ENCODE results near the gene SLC25A28. TPM values are rescaled to one million over a fixed set of nuclear protein-coding genes. Genes with fewer than 3 reads are reported as not detected.

Gene SLC25A28
- total and polyA plus RNA-seq, 7 experiments from 2014 or later = 21.3 to 101 (median 85.5) TPM

DNA sequence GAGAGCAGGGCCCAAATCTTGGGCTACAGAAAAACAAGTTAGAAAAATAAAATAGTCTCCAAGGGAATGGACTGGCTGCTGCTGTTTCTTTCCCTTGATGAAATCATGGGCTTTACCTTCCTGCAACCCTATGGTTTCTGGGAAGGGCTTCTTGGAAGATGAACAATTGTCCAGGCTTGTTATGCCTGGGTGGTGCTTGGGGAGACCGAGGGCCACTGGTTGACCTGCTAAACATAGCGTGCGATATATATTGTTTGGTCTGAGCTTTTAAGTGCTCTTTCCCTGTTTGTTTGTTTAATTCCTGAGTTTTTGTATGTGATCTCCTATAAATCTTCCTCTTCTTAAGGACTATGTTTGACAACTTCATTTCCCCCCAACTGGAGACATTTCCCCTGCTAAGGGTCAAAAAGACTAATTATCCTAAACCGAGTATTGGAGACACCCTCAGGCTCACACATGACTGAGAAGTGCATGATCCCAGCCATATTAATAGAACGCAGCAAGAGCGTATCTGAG, 37.9 kb downstream of the SLC25A28 start:
- intact Hi-C loops (cut with micrococcal nuclease) = no loop called here
- H3K27me3 Mint-ChIP-seq = peaks cover 0 to 11% (median 5%) of the 10 kb centered on the region in 5 donors
- H3K27ac ChIP-seq (ENCODE audit: low read depth, low read length) = no peak overlapping the region
- no peak for ATAC-seq
- no peak overlapping the region for H3K4me3 Mint-ChIP-seq
- no peak overlapping the region for H3K4me3 ChIP-seq (ENCODE audit: low read length)
- no peaks in the 10 kb centered on the region for H3K36me3 ChIP-seq (ENCODE audit: control insufficient read depth in 2 of 3, insufficient read depth in 3 of 3, low read length in 3 of 3)
- no peaks in the 10 kb centered on the region for H3K9me3 ChIP-seq (ENCODE audit: control insufficient read depth in 2 of 3, low read length in 3 of 3)
- ChIA-PET CTCF (no interaction called here), POLR2A (no interaction called here)
- H3K27ac Mint-ChIP-seq = no peak overlapping the region
- H3K4me1 Mint-ChIP-seq = peaks cover 0 to 1% (median 0%) of the 10 kb centered on the region in 7 donors
- DNase-seq = no peak
- H3K27me3 ChIP-seq (ENCODE audit: control insufficient read depth in 2 of 2, insufficient read depth in 2 of 2, low read length in 2 of 2) = no peaks in the 10 kb centered on the region
- H3K9me3 Mint-ChIP-seq = no peaks in the 10 kb centered on the region
- no peaks in the 10 kb centered on the region for H3K36me3 Mint-ChIP-seq
- no peaks in the 10 kb centered on the region for H3K4me1 ChIP-seq (ENCODE audit: control insufficient read depth in 2 of 2, insufficient read depth in 2 of 2, low read length in 2 of 2)

DNA sequence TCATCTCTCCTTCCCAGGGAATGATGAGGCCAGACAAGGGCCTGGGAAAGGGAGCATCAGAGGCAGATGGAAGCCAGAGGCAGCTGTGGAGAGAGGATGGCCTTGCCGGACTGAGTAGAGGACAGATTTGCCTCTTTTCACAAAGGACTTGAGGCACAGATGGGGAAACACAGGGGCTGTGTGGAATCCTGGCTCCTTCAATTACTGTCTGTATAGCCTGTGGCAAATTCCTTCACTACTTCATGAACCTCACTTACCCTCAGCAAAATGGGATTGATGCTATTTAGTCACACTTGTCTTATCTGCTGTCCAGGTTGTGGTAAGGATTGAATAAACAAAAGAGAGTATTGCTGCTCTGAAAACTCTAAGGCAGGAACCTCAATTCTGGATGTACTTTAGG, 40.3 kb downstream of the SLC25A28 start:
- no peak for DNase-seq
- Mint-ChIP-seq H3K36me3 (no peaks in the 10 kb centered on the region), H3K4me1 (no peaks in the 10 kb centered on the region), H3K9me3 (no peaks in the 10 kb centered on the region), H3K27ac (no peak overlapping the region), H3K4me3 (no peak overlapping the region), H3K27me3 (peaks cover 0 to 11% (median 5%) of the 10 kb centered on the region in 5 donors)
- ChIA-PET POLR2A (no interaction called here), CTCF (no interaction called here)
- Histone ChIP-seq H3K27ac (ENCODE audit: low read depth, low read length) (no peak overlapping the region), H3K36me3 (ENCODE audit: control insufficient read depth in 2 of 3, insufficient read depth in 3 of 3, low read length in 3 of 3) (no peaks in the 10 kb centered on the region), H3K27me3 (ENCODE audit: control insufficient read depth in 2 of 2, insufficient read depth in 2 of 2, low read length in 2 of 2) (no peaks in the 10 kb centered on the region), H3K4me1 (ENCODE audit: control insufficient read depth in 2 of 2, insufficient read depth in 2 of 2, low read length in 2 of 2) (no peaks in the 10 kb centered on the region), H3K9me3 (ENCODE audit: control insufficient read depth in 2 of 3, low read length in 3 of 3) (no peaks in the 10 kb centered on the region), H3K4me3 (ENCODE audit: low read length) (no peak overlapping the region)
- intact Hi-C loops (cut with micrococcal nuclease) = no loop called here
- no peak for ATAC-seq

- no peak overlapping the region for H3K4me3 ChIP-seq (ENCODE audit: low read length)
- H3K36me3 Mint-ChIP-seq = no peaks in the 10 kb centered on the region
- H3K4me1 ChIP-seq (ENCODE audit: control insufficient read depth in 2 of 2, insufficient read depth in 2 of 2, low read length in 2 of 2) = no peaks in the 10 kb centered on the region
- peaks cover 2 to 30% (median 16%) of the 10 kb centered on the region in 5 donors for H3K27me3 Mint-ChIP-seq
- no peak overlapping the region for H3K4me3 Mint-ChIP-seq
- no peaks in the 10 kb centered on the region for H3K9me3 ChIP-seq (ENCODE audit: control insufficient read depth in 2 of 3, low read length in 3 of 3)
- intact Hi-C loops (cut with micrococcal nuclease) = no loop called here
- POLR2A ChIA-PET = no interaction called here
- no peaks in the 10 kb centered on the region for H3K4me1 Mint-ChIP-seq
- DNase-seq = no peak
- no peak overlapping the region for H3K27ac ChIP-seq (ENCODE audit: low read depth, low read length)
- H3K9me3 Mint-ChIP-seq = no peaks in the 10 kb centered on the region
- no peak overlapping the region for H3K27ac Mint-ChIP-seq
- no peaks in the 10 kb centered on the region for H3K36me3 ChIP-seq (ENCODE audit: control insufficient read depth in 2 of 3, insufficient read depth in 3 of 3, low read length in 3 of 3)
- CTCF ChIA-PET = no interaction called here
- H3K27me3 ChIP-seq (ENCODE audit: control insufficient read depth in 2 of 2, insufficient read depth in 2 of 2, low read length in 2 of 2) = no peaks in the 10 kb centered on the region
- no peak for ATAC-seq
Measured at GRCh38 chr10:99573790-99574189, 46.4 kb downstream of the SLC25A28 start.

DNA sequence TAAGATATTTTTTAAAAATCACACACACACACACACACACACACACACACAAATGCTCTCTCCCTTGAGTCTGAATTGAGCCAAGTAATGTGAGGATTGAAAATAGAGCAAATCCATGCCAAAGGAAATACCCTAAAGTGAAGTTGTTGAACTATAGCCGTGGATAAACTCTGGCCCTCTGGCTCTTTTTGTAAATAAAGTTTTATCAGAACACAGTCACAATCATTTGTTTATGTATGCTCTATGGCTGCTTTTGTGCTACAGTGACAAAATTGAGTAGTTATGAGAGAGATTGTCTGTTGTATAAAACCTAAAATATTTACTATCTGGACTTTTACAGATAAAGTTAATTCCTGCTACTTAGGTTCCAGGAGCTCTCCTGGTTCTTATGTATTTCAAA, 48.4 kb downstream of the SLC25A28 start:
- Mint-ChIP-seq H3K4me3 (no peak overlapping the region), H3K27me3 (peaks cover 7 to 32% (median 25%) of the 10 kb centered on the region in 5 donors), H3K27ac (no peak overlapping the region), H3K36me3 (no peaks in the 10 kb centered on the region), H3K9me3 (no peaks in the 10 kb centered on the region), H3K4me1 (no peaks in the 10 kb centered on the region)
- POLR2A ChIA-PET = no interaction called here
- no peak for ATAC-seq
- Histone ChIP-seq H3K4me1 (ENCODE audit: control insufficient read depth in 2 of 2, insufficient read depth in 2 of 2, low read length in 2 of 2) (no peaks in the 10 kb centered on the region), H3K27ac (ENCODE audit: low read depth, low read length) (no peak overlapping the region), H3K4me3 (ENCODE audit: low read length) (no peak overlapping the region), H3K36me3 (ENCODE audit: control insufficient read depth in 2 of 3, insufficient read depth in 3 of 3, low read length in 3 of 3) (no peaks in the 10 kb centered on the region), H3K27me3 (ENCODE audit: control insufficient read depth in 2 of 2, insufficient read depth in 2 of 2, low read length in 2 of 2) (no peaks in the 10 kb centered on the region), H3K9me3 (ENCODE audit: control insufficient read depth in 2 of 3, low read length in 3 of 3) (no peaks in the 10 kb centered on the region)
- intact Hi-C loops (cut with micrococcal nuclease) = no loop called here
- CTCF ChIA-PET = no interaction called here
- no peak for DNase-seq

DNA sequence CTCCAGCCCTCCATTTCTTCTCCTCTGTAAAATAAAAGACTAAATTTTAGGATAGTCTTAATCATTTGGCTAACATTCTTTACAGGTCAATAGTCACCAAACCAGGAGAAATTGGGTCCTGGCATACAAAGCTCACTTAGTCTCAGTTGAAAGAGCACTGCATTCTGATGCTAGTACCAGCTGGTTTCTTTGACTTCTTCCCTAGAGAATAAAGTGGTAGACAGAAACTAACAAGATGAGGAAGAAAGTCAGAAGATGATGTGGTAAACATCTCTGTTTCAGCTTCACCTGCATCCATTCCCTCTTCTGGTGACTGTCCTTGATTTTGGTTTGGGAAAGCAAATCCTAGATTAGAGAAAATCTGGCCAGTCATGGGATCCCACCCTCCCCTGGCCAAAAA, 50.3 kb downstream of the SLC25A28 start:
- Mint-ChIP-seq H3K27me3 (peaks cover 16 to 39% (median 32%) of the 10 kb centered on the region in 5 donors), H3K9me3 (peaks cover 0 to 2% (median 0%) of the 10 kb centered on the region in 11 donors), H3K27ac (no peak overlapping the region), H3K4me3 (no peak overlapping the region), H3K36me3 (no peaks in the 10 kb centered on the region), H3K4me1 (no peaks in the 10 kb centered on the region)
- H3K9me3 ChIP-seq (ENCODE audit: control insufficient read depth in 2 of 3, low read length in 3 of 3) = no peaks in the 10 kb centered on the region
- H3K4me1 ChIP-seq (ENCODE audit: control insufficient read depth in 2 of 2, insufficient read depth in 2 of 2, low read length in 2 of 2) = no peaks in the 10 kb centered on the region
- H3K4me3 ChIP-seq (ENCODE audit: low read length) = no peak overlapping the region
- POLR2A ChIA-PET = no interaction called here
- no peak overlapping the region for H3K27ac ChIP-seq (ENCODE audit: low read depth, low read length)
- no peaks in the 10 kb centered on the region for H3K27me3 ChIP-seq (ENCODE audit: control insufficient read depth in 2 of 2, insufficient read depth in 2 of 2, low read length in 2 of 2)
- intact Hi-C loops (cut with micrococcal nuclease) = no loop called here
- no peaks in the 10 kb centered on the region for H3K36me3 ChIP-seq (ENCODE audit: control insufficient read depth in 2 of 3, insufficient read depth in 3 of 3, low read length in 3 of 3)
- no peak for ATAC-seq
- DNase-seq = no peak
- CTCF ChIA-PET = no interaction called here

GRCh38 chr10:99569253-99569939, 50.8 kb downstream of the SLC25A28 start:
- H3K27me3 ChIP-seq (ENCODE audit: control insufficient read depth in 2 of 2, insufficient read depth in 2 of 2, low read length in 2 of 2) = no peaks in the 10 kb centered on the region
- no peaks in the 10 kb centered on the region for H3K36me3 ChIP-seq (ENCODE audit: control insufficient read depth in 2 of 3, insufficient read depth in 3 of 3, low read length in 3 of 3)
- no peaks in the 10 kb centered on the region for H3K36me3 Mint-ChIP-seq
- H3K4me3 Mint-ChIP-seq = no peak overlapping the region
- intact Hi-C loops (cut with micrococcal nuclease) = no loop called here
- no peak overlapping the region for H3K27ac ChIP-seq (ENCODE audit: low read depth, low read length)
- DNase-seq = no peak
- ChIA-PET CTCF (no interaction called here), POLR2A (no interaction called here)
- no peaks in the 10 kb centered on the region for H3K4me1 Mint-ChIP-seq
- no peak overlapping the region for H3K27ac Mint-ChIP-seq
- peaks cover 0 to 2% (median 0%) of the 10 kb centered on the region in 11 donors for H3K9me3 Mint-ChIP-seq
- H3K4me3 ChIP-seq (ENCODE audit: low read length) = no peak overlapping the region
- no peak for ATAC-seq
- peaks cover 18 to 39% (median 32%) of the 10 kb centered on the region in 5 donors for H3K27me3 Mint-ChIP-seq
- no peaks in the 10 kb centered on the region for H3K9me3 ChIP-seq (ENCODE audit: control insufficient read depth in 2 of 3, low read length in 3 of 3)
- no peaks in the 10 kb centered on the region for H3K4me1 ChIP-seq (ENCODE audit: control insufficient read depth in 2 of 2, insufficient read depth in 2 of 2, low read length in 2 of 2)

GRCh38 chr10:99565166-99565565, 55.1 kb downstream of the SLC25A28 start:
- ChIA-PET CTCF (interaction anchor here (0.7 kb wide), 1 partner anchor 234 kb away, joined by 3 read pairs; no protein-coding TSS in a partner anchor), POLR2A (no interaction called here)
- DNase-seq (no peak), ATAC-seq (no peak)
- Histone ChIP-seq H3K4me1 (ENCODE audit: control insufficient read depth in 2 of 2, insufficient read depth in 2 of 2, low read length in 2 of 2) (no peaks in the 10 kb centered on the region), H3K9me3 (ENCODE audit: control insufficient read depth in 2 of 3, low read length in 3 of 3) (no peaks in the 10 kb centered on the region), H3K36me3 (ENCODE audit: control insufficient read depth in 2 of 3, insufficient read depth in 3 of 3, low read length in 3 of 3) (no peaks in the 10 kb centered on the region), H3K27me3 (ENCODE audit: control insufficient read depth in 2 of 2, insufficient read depth in 2 of 2, low read length in 2 of 2) (no peaks in the 10 kb centered on the region), H3K4me3 (ENCODE audit: low read length) (no peak overlapping the region), H3K27ac (ENCODE audit: low read depth, low read length) (no peak overlapping the region)
- Mint-ChIP-seq H3K27me3 (peaks cover 20 to 43% (median 34%) of the 10 kb centered on the region in 5 donors), H3K4me1 (no peaks in the 10 kb centered on the region), H3K36me3 (no peaks in the 10 kb centered on the region), H3K4me3 (no peak overlapping the region), H3K9me3 (peaks cover 0 to 2% (median 0%) of the 10 kb centered on the region in 11 donors), H3K27ac (no peak overlapping the region)
- intact Hi-C loops (cut with micrococcal nuclease) = no loop called here
